DMS114 treated with DMSO at 0.1 percent for 48 hours (cell line): Measurements from ENCODE around the gene WIZ.

Source experiments
- DNase-seq: peaks from one replicate; lab custom pipeline; 2025; ENCODE audit not compliant: unreplicated experiment; lab: John Stamatoyannopoulos, UW

Gene WIZ

GRCh38 chr19:15378534-15379082 lies 71.1 kb downstream of the WIZ start:
- DNase-seq: no peak

DNA sequence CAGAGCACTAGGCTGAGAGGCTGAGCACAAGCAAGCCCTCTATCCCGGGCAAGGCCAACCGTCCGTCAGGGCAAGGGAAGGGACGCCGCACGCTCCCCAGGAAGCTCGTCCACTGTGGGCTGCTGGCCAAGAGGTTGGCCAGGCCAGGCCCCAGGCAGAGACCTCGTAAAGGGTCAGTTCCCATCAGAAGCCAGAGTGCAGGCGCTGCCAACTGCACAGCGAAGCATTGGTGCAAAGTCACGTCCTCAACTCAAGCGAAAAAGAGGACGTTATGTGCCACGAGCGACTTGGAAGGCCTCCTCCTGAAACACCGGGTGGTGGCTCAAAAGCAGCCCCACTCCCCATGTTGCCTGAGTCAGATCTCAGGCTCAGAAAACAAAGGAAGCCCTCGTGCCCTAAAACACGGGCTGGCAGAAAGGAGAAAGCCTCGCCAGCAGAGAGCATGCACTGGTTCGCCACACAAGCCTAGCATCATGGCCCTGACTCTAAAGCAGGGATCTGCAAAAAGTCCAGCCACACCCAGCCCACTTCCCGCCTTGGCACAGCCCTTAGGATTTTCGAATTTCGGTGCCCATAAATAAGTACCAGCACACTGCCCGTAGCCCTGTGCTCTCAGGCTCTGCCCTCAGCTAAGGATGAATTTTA lies 74.8 kb downstream of the WIZ start:
- no peak for DNase-seq

GRCh38 chr19:15374105-15374651 lies 75.6 kb downstream of the WIZ start:
- DNase-seq: no peak

DNA sequence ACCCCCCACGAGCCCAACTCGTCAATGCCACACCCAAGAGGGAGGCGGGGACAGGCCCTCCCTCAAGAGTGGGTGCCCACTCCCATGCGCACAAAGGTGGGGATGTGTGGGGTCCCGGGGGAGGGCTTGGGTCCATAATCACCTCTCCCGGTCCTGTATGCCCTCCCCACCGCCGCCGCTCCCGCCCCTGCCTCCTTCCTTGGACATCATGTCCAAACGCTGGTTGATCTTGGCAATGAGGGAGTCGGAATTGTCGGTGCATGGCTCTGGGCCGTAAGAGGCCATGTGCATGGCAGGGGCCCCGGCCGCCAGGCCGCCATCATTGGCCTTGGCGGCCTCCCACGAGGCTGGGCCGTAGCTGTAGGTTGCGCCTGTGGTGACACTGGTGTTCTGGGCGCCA lies 76.1 kb downstream of the WIZ start:
- DNase-seq: no peak

DNA sequence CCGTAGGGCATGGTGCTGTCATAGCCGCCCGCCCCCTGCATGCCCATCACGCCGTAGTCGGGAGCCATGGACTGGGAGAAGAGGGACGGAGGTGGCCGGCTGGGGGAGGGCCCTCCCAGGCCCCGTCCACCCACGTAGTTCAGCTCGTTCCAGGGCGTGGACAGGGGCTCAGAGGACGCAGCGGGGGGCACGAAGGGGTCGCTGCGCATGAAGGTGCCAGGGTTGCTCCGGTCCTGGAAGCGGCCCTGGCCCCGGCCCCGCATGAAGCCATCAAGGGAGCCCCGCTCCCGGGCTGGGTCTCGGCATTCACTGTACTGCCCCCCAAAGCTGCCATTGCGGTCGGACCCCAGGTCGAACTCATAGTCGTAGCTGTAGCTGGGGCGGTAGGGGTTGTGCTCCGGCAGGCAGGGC lies 76.9 kb downstream of the WIZ start:
- DNase-seq: no peak

- DNase-seq: no peak
These were observed 77.3 kb downstream of the WIZ start for GRCh38 chr19:15372470-15372869.

- no peak for DNase-seq
These were observed 77.9 kb downstream of the WIZ start for GRCh38 chr19:15371786-15372380.

DNA sequence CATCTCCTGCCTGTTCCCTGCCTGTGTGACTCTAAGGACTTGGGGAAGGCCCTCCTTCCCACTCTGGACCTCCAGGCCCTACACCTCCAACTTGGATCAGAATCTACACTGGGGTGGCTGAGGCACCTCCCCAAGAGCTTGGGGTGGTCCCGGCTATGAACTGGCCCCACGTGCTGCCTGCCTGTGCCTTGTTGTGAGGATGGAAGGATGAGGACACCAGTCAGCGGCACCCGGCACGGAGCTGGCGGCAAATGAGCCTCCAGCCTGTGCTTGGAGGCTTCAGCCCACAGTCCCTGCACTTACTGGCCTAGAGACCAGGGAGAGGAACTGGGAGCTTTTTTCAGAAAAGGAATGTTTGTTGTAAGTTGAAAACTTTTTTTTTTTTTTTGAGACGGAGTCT lies 78.6 kb downstream of the WIZ start:
- DNase-seq: no peak
